Smooth muscle cell (in vitro differentiated cells): ENCODE data around the gene UNC45B. TPM values are rescaled to one million over a fixed set of nuclear protein-coding genes. Genes with fewer than 3 reads are reported as not detected.

ENCODE experiments used
- DNase-seq: peaks from one replicate; lab custom pipeline; 2025; ENCODE audit not compliant: unreplicated experiment; lab: John Stamatoyannopoulos, UW
- H2AFZ ChIP-seq: fragments of 200-600 bp; sonication (generic); 2 replicates; pipeline ENCODE4 v1.6.0; 2016; ENCODE audit warnings: antibody characterized with exemption, low read depth, mild to moderate bottlenecking
- H3F3A ChIP-seq: fragments of 200-600 bp; sonication (generic); 2 replicates; pipeline ENCODE4 v1.6.0; 2017; ENCODE audit warnings: antibody characterized with exemption, low read depth
- H3K27ac ChIP-seq: fragments of 200-600 bp; sonication (generic); 2 replicates; pipeline ENCODE4 v1.5.1; 2016; ENCODE audit warnings: low read depth, mild to moderate bottlenecking
- H3K27me3 ChIP-seq: fragments of 200-600 bp; sonication (generic); 2 replicates; pipeline ENCODE4 v1.6.1; 2016; ENCODE audit warnings: low read depth, mild to moderate bottlenecking
- H3K36me3 ChIP-seq: fragments of 200-600 bp; sonication (generic); 2 replicates; pipeline ENCODE4 v1.5.1; 2016; ENCODE audit warnings: low read depth
- H3K4me1 ChIP-seq: fragments of 200-600 bp; sonication (generic); 2 replicates; pipeline ENCODE4 v1.5.1; 2016; ENCODE audit warnings: low read depth
- H3K4me2 ChIP-seq: fragments of 200-600 bp; sonication (generic); 2 replicates; pipeline ENCODE4 v1.6.0; 2016; ENCODE audit warnings: mild to moderate bottlenecking
- H3K4me3 ChIP-seq: fragments of 200-600 bp; sonication (generic); 2 replicates; pipeline ENCODE4 v1.5.1; 2016; ENCODE audit warnings: mild to moderate bottlenecking
- H3K79me2 ChIP-seq: fragments of 200-600 bp; sonication (generic); 2 replicates; pipeline ENCODE4 v1.6.0; 2016; ENCODE audit warnings: low read depth, mild to moderate bottlenecking
- H3K9ac ChIP-seq: fragments of 200-600 bp; sonication (generic); 2 replicates; pipeline ENCODE4 v1.6.0; 2016; ENCODE audit warnings: low read depth
- H3K9me3 ChIP-seq: fragments of 200-600 bp; sonication (generic); replicated peaks from 2 replicates; pipeline ENCODE4 v1.5.1; 2016; ENCODE audit warnings: low read depth
- H4K20me1 ChIP-seq: fragments of 200-600 bp; sonication (generic); 2 replicates; pipeline ENCODE4 v1.6.0; 2016; ENCODE audit warnings: low read depth
- WGBS: methylation state at CpG from one replicate; pipeline ENCODE4 v1.1.7; 2016; ENCODE audit warnings: low lambda C conversion rate; 5-methylcytosine and 5-hydroxymethylcytosine counted together
- polyA plus RNA-seq: library from polyadenylated mRNA; unstranded; fragments of >200 nt; fragmentation: Nextera tagmentation; extraction: Ambion mirVana; gene quantifications from 2 replicates; pipeline ENCODE4 v1.2.1, GENCODE V29; 2016
- total RNA-seq: library from RNA; depleted of rRNA; stranded (reverse); fragments of >200 nt; gene quantifications from 2 replicates; pipeline ENCODE4 v1.2.3, GENCODE V29; 2014
- TF ChIP-seq, protein P1 (sequence below): fragments of 200-600 bp; sonication (generic); IDR thresholded peaks from 2 replicates; pipeline ENCODE4 v1.5.1; 2017; ENCODE audit warnings: borderline replicate concordance, mild to moderate bottlenecking, antibody characterized with exemption; ENCODE audit not compliant: insufficient read depth, poor library complexity, severe bottlenecking

The UNC45B gene
- total and polyA plus RNA-seq, 2 experiments from 2014 or later: not detected

DNA sequence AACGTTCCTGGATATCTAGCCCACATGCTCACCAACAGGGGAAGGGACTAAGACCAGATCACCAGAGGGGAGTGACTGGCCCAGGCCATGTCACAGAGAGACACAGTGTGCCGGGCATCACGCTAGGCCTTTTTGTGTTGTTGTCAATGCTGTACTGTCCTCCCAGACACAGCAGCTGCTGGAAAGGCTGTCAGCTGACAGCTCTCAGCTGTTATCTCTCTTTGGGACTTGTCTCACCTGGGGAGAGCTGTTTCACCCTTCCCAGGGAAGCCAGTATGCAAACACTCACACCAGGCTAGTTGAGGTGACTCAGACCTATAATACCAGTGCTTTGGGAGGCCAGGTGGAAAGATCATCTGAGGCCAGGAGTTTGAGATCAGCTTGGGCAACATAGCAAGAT, 19.4 kb downstream of the UNC45B start:
- Histone ChIP-seq H3K36me3 (no peaks in the 10 kb centered on the region), H3K27me3 (no peaks in the 10 kb centered on the region), H4K20me1 (no peaks in the 10 kb centered on the region), H3K4me2 (no peak overlapping the region), H3K27ac (no peak overlapping the region), H3K9me3 (no peaks in the 10 kb centered on the region), H3K9ac (no peak overlapping the region), H3K4me3 (no peak overlapping the region), H3F3A (no peaks in the 10 kb centered on the region), H2AFZ (no peak overlapping the region), H3K4me1 (no peaks in the 10 kb centered on the region), H3K79me2 (no peaks in the 10 kb centered on the region)
- WGBS: 87% methylated on average over 3 of the region's 3 CpGs
- TF ChIP-seq, protein P1, sequence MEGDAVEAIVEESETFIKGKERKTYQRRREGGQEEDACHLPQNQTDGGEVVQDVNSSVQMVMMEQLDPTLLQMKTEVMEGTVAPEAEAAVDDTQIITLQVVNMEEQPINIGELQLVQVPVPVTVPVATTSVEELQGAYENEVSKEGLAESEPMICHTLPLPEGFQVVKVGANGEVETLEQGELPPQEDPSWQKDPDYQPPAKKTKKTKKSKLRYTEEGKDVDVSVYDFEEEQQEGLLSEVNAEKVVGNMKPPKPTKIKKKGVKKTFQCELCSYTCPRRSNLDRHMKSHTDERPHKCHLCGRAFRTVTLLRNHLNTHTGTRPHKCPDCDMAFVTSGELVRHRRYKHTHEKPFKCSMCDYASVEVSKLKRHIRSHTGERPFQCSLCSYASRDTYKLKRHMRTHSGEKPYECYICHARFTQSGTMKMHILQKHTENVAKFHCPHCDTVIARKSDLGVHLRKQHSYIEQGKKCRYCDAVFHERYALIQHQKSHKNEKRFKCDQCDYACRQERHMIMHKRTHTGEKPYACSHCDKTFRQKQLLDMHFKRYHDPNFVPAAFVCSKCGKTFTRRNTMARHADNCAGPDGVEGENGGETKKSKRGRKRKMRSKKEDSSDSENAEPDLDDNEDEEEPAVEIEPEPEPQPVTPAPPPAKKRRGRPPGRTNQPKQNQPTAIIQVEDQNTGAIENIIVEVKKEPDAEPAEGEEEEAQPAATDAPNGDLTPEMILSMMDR: no peak
- no peak for DNase-seq

DNA sequence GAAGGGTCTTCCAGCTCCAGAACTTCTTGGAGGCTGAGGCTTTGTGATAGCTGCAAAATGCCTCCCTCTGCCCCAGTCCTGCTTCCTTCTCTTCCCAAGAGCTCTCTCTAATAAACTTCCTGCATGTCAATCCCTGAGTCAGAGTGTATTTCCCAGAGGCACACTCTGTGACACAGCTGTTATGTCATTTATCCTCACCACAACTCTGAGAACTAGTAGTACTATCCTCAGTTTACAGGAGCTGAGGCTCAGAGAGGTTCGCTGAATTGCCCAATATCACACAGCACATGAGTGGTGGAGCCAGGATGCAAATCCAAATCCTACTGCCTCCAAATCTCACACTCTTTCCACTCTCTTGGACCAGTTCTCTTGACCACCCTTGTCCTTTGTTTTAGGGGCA, 20.0 kb downstream of the UNC45B start:
- no peak overlapping the region for H2AFZ ChIP-seq

DNA sequence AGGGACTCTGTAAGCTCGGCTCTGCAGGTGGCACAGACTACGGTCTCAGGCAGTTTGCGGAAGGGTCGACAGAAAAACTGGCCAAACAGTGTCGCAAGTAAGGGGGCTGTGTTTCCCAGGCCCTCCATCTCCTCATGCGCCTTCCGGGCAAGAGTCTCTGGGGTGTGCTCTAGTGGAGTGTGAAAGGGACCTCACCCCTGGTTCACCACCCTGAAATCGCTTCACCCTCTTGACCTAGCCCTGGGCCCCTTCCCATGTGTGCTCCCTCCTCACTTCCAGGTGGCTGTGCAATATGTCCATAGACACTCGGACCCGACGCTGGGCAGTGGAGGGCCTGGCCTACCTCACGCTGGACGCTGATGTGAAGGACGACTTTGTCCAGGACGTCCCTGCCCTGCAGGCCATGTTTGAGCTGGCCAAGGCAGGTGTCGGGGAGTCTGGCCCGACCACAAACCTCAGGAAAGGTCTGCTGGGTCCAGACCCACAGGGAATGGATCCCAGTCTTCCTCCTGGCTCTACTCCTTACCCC, 22.3 kb downstream of the UNC45B start:
- Histone ChIP-seq H3K27ac (no peak overlapping the region), H3K9ac (no peak overlapping the region), H3K27me3 (no peaks in the 10 kb centered on the region), H3K79me2 (no peaks in the 10 kb centered on the region), H3K36me3 (no peaks in the 10 kb centered on the region), H3F3A (no peaks in the 10 kb centered on the region), H3K4me1 (no peaks in the 10 kb centered on the region), H3K9me3 (no peaks in the 10 kb centered on the region), H2AFZ (no peak overlapping the region), H3K4me3 (no peak overlapping the region), H4K20me1 (no peaks in the 10 kb centered on the region), H3K4me2 (no peak overlapping the region)
- no peak for DNase-seq
- 94% methylated on average over 17 of the region's 17 CpGs for WGBS
- TF ChIP-seq, protein P1: no peak

More for the DNA sequence above, 20.0 kb downstream of the UNC45B start:
- Histone ChIP-seq H3K27me3 (no peaks in the 10 kb centered on the region), H3K4me1 (no peaks in the 10 kb centered on the region), H4K20me1 (no peaks in the 10 kb centered on the region), H3K36me3 (no peaks in the 10 kb centered on the region), H3K9me3 (no peaks in the 10 kb centered on the region), H3K79me2 (no peaks in the 10 kb centered on the region), H3K27ac (no peak overlapping the region), H3K4me3 (no peak overlapping the region), H3K4me2 (no peak overlapping the region), H3F3A (no peaks in the 10 kb centered on the region), H3K9ac (no peak overlapping the region)
- DNase-seq: no peak
- TF ChIP-seq, protein P1: no peak
- WGBS: 86% methylated on average over 1 of the region's 1 CpG

DNA sequence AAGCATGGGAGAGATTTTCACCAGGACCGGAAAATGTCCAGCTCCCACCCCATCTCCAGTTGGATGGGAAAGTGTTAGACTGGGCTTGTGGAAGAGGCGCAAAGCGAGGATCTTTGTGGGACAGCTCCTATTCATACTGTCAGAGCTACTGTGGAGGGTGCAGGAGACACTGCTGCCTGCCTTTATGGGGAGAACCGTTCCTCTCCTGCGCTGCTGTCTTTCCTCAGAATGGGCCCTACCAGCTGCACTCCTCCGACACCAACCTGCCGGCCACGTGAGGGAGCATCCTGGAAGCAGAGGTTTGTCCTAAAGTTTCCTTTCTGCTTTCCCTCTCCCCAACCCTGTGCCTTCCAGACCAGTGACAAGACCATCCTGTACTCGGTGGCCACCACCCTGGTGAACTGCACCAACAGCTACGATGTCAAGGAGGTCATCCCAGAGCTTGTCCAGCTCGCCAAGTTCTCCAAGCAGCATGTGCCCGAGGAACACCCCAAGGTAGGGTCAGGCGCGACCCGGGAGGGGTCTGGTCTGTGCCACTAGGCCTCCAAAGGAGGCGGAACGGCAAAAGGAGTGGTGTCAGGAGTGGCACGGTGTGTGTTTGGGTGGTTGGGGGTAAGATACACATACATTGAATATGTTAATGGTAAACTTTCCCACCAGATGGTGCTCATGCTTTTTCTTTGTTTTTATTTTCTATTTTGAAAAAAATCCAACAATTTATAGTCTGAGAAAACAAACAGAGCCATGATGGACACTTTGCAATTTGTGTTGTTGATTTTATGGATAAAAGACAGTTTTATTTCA, 23.6 kb downstream of the UNC45B start:
- TF ChIP-seq, protein P1: peak; percentile 25
- no peaks in the 10 kb centered on the region for H3K36me3 ChIP-seq
- no peaks in the 10 kb centered on the region for H3K79me2 ChIP-seq
- H3K9me3 ChIP-seq: no peaks in the 10 kb centered on the region
- no peak overlapping the region for H3K9ac ChIP-seq
- no peaks in the 10 kb centered on the region for H3K4me1 ChIP-seq
- no peak overlapping the region for H3K4me2 ChIP-seq
- no peak for DNase-seq
- 93% methylated on average over 18 of the region's 18 CpGs for WGBS
- H3F3A ChIP-seq: no peaks in the 10 kb centered on the region
- no peak overlapping the region for H3K4me3 ChIP-seq
- H3K27ac ChIP-seq: no peak overlapping the region
- H4K20me1 ChIP-seq: no peaks in the 10 kb centered on the region
- no peak overlapping the region for H2AFZ ChIP-seq
- H3K27me3 ChIP-seq: peaks cover 11% of the 10 kb centered on the region
